ENCODE data around the gene GPC4.

GPC4 gene

GRCh38 chrX:133369065-133369464, 46.2 kb downstream of the GPC4 start:
- TF ChIP-seq ZFP30 (CRISPR knock-in tag; IDR thresholded peaks at IDR 0.05) (no peak), ZNF8 (CRISPR knock-in tag; IDR thresholded peaks at IDR 0.05) (no peak), ZNF565 (CRISPR knock-in tag; conservative IDR thresholded peaks at IDR 0.05; ENCODE audit: low read depth) (no peak), CREB5 (CRISPR knock-in tag; IDR thresholded peaks at IDR 0.05; ENCODE audit: low read depth) (no peak), OSR1 (CRISPR knock-in tag; IDR thresholded peaks at IDR 0.05) (no peak), ARNTL (CRISPR knock-in tag; IDR thresholded peaks at IDR 0.05; ENCODE audit: borderline replicate concordance, low read depth) (no peak), BACH2 (CRISPR knock-in tag; IDR thresholded peaks at IDR 0.05; ENCODE audit: borderline replicate concordance) (no peak), ZFP3 (CRISPR knock-in tag; IDR thresholded peaks at IDR 0.05) (no peak)
- TF ChIP-seq, protein P1, sequence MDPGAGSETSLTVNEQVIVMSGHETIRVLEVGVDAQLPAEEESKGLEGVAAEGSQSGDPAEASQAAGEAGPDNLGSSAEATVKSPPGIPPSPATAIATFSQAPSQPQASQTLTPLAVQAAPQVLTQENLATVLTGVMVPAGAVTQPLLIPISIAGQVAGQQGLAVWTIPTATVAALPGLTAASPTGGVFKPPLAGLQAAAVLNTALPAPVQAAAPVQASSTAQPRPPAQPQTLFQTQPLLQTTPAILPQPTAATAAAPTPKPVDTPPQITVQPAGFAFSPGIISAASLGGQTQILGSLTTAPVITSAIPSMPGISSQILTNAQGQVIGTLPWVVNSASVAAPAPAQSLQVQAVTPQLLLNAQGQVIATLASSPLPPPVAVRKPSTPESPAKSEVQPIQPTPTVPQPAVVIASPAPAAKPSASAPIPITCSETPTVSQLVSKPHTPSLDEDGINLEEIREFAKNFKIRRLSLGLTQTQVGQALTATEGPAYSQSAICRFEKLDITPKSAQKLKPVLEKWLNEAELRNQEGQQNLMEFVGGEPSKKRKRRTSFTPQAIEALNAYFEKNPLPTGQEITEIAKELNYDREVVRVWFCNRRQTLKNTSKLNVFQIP (CRISPR knock-in tag; IDR thresholded peaks at IDR 0.05; ENCODE audit: borderline replicate concordance, low read depth) = no peak
- TF ChIP-seq, protein P2, sequence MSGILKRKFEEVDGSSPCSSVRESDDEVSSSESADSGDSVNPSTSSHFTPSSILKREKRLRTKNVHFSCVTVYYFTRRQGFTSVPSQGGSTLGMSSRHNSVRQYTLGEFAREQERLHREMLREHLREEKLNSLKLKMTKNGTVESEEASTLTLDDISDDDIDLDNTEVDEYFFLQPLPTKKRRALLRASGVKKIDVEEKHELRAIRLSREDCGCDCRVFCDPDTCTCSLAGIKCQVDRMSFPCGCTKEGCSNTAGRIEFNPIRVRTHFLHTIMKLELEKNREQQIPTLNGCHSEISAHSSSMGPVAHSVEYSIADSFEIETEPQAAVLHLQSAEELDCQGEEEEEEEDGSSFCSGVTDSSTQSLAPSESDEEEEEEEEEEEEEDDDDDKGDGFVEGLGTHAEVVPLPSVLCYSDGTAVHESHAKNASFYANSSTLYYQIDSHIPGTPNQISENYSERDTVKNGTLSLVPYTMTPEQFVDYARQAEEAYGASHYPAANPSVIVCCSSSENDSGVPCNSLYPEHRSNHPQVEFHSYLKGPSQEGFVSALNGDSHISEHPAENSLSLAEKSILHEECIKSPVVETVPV (CRISPR knock-in tag; IDR thresholded peaks at IDR 0.05) = no peak
- ATAC-seq = no peak

GRCh38 chrX:133366735-133367134, 48.6 kb downstream of the GPC4 start:
- no peak for TF ChIP-seq ZNF565 (CRISPR knock-in tag; conservative IDR thresholded peaks at IDR 0.05; ENCODE audit: low read depth)
- TF ChIP-seq, protein P2 (CRISPR knock-in tag; IDR thresholded peaks at IDR 0.05) = no peak
- TF ChIP-seq CSDC2 (CRISPR knock-in tag; IDR thresholded peaks at IDR 0.05) = no peak
- no peak for TF ChIP-seq SNAI2 (CRISPR knock-in tag; IDR thresholded peaks at IDR 0.05)
- no peak for ATAC-seq

DNA sequence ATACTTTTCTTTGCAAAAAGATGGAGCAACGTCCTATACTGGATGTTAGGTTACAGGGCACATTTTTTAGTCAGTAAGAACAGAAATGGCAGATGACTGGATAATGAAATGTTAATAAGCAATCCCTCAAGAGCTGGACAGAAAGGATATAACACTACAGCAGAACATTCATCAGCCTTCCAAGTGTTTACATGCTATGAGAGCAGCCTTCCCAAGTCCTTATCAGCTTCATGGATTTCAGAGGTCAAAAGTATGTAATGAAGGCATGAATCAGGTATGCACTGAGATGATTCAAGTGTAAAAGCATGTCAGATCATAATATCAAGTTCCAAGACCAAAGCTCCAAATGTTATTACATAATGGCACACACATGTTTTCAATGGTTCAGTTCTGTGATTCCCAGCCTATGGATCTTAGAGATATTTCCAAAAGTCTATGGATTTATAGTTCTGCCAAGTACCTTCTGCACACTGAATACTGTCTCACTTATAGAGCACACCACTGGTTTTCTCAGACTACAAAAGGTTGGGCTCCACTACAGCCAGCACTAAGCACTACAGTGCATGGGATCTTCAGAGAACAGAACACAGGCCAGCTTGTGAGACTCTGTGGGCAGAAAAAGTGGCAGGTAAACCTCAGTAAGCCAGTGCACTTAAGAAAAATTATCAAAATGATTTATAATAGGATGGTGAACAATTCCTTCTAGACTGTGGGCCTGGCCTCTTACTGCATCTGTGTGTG, 49.2 kb downstream of the GPC4 start:
- TF ChIP-seq CREB5 (CRISPR knock-in tag; IDR thresholded peaks at IDR 0.05; ENCODE audit: low read depth) (no peak), TSHZ2 (CRISPR knock-in tag; IDR thresholded peaks at IDR 0.05) (no peak), TOX (CRISPR knock-in tag; IDR thresholded peaks at IDR 0.05; ENCODE audit: borderline replicate concordance) (no peak), ZNF8 (CRISPR knock-in tag; IDR thresholded peaks at IDR 0.05) (no peak), ARNTL (CRISPR knock-in tag; IDR thresholded peaks at IDR 0.05; ENCODE audit: borderline replicate concordance, low read depth) (no peak), ZFP30 (CRISPR knock-in tag; IDR thresholded peaks at IDR 0.05) (no peak), ZNF565 (CRISPR knock-in tag; conservative IDR thresholded peaks at IDR 0.05; ENCODE audit: low read depth) (no peak), ESRRG (CRISPR knock-in tag; IDR thresholded peaks at IDR 0.05) (no peak), PPARA (CRISPR knock-in tag; IDR thresholded peaks at IDR 0.05; ENCODE audit: borderline replicate concordance) (no peak), BACH2 (CRISPR knock-in tag; IDR thresholded peaks at IDR 0.05; ENCODE audit: borderline replicate concordance) (no peak), SNAI2 (CRISPR knock-in tag; IDR thresholded peaks at IDR 0.05) (no peak), CSDC2 (CRISPR knock-in tag; IDR thresholded peaks at IDR 0.05) (no peak), ISL1 (CRISPR knock-in tag; IDR thresholded peaks at IDR 0.05) (no peak), OSR1 (CRISPR knock-in tag; IDR thresholded peaks at IDR 0.05) (no peak), ZFP3 (CRISPR knock-in tag; IDR thresholded peaks at IDR 0.05) (no peak)
- TF ChIP-seq, protein P2 (CRISPR knock-in tag; IDR thresholded peaks at IDR 0.05) = no peak
- ATAC-seq = no peak
